WTC11 (cell line): Measurements from ENCODE around the gene TCN2.

Experiments
- CBFB ChIP-seq: sonication (generic); formaldehyde crosslinking; IDR thresholded peaks from 2 replicates; pipeline ENCODE4 v1.8.1; 2022; ENCODE audit warnings: mild to moderate bottlenecking, low read depth, missing genetic modification reagents
- JUN ChIP-seq: sonication (generic); formaldehyde crosslinking; IDR thresholded peaks from 2 replicates; pipeline ENCODE4 v1.8.0; 2023; ENCODE audit warnings: mild to moderate bottlenecking, missing genetic modification reagents
- SP1 ChIP-seq: sonication (generic); formaldehyde crosslinking; conservative IDR thresholded peaks from 2 replicates; pipeline ENCODE4 v1.8.1; 2022; ENCODE audit warnings: missing genetic modification reagents
- TCF7 ChIP-seq: sonication (generic); formaldehyde crosslinking; IDR thresholded peaks from 2 replicates; pipeline ENCODE4 v1.8.0; 2022; ENCODE audit warnings: mild to moderate bottlenecking, low read depth, missing genetic modification reagents, moderate library complexity
- TF ChIP-seq, protein P1 (sequence below): sonication (generic); formaldehyde crosslinking; IDR thresholded peaks from 2 replicates; pipeline ENCODE4 v1.8.0; 2022; ENCODE audit warnings: mild to moderate bottlenecking, missing genetic modification reagents
- TF ChIP-seq, protein P2 (sequence below): fragments of 200-600 bp; IDR thresholded peaks from 2 replicates; pipeline ENCODE4 v1.8.0; 2022; ENCODE audit warnings: antibody characterized with exemption
- TF ChIP-seq, protein P3 (sequence below): sonication (generic); formaldehyde crosslinking; IDR thresholded peaks from 2 replicates; pipeline ENCODE4 v1.8.1; 2022; ENCODE audit warnings: mild to moderate bottlenecking, moderate library complexity, missing genetic modification reagents
- TF ChIP-seq, protein P4 (sequence below): sonication (generic); formaldehyde crosslinking; IDR thresholded peaks from 2 replicates; pipeline ENCODE4 v1.8.1; 2022; ENCODE audit warnings: low read depth, missing genetic modification reagents, borderline replicate concordance

DNA sequence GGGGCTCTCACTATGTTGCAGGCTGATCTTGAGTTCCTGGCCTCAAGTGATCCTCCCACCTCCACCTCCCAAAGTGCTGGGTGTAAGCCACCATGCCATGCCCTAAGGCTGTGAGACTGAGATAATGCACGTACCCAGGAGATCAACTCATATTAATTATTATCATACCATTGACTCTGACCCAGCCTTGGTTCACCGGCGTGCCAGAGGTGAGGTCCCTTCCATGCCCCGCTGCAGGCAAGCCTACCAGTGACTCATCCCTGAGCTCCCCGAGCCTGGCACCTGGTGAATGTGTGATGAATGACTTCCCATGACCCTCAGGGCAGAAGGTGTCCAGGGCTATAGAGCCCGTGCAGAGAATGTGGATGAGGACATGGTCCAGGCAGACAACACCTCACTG lies 44.6 kb upstream of the TCN2 start:
- TF ChIP-seq, protein P1, sequence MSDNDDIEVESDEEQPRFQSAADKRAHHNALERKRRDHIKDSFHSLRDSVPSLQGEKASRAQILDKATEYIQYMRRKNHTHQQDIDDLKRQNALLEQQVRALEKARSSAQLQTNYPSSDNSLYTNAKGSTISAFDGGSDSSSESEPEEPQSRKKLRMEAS = no peak
- TF ChIP-seq, protein P2, sequence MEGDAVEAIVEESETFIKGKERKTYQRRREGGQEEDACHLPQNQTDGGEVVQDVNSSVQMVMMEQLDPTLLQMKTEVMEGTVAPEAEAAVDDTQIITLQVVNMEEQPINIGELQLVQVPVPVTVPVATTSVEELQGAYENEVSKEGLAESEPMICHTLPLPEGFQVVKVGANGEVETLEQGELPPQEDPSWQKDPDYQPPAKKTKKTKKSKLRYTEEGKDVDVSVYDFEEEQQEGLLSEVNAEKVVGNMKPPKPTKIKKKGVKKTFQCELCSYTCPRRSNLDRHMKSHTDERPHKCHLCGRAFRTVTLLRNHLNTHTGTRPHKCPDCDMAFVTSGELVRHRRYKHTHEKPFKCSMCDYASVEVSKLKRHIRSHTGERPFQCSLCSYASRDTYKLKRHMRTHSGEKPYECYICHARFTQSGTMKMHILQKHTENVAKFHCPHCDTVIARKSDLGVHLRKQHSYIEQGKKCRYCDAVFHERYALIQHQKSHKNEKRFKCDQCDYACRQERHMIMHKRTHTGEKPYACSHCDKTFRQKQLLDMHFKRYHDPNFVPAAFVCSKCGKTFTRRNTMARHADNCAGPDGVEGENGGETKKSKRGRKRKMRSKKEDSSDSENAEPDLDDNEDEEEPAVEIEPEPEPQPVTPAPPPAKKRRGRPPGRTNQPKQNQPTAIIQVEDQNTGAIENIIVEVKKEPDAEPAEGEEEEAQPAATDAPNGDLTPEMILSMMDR = no peak
- no peak for TF ChIP-seq TCF7 (CRISPR knock-in tag)
- TF ChIP-seq, protein P3, sequence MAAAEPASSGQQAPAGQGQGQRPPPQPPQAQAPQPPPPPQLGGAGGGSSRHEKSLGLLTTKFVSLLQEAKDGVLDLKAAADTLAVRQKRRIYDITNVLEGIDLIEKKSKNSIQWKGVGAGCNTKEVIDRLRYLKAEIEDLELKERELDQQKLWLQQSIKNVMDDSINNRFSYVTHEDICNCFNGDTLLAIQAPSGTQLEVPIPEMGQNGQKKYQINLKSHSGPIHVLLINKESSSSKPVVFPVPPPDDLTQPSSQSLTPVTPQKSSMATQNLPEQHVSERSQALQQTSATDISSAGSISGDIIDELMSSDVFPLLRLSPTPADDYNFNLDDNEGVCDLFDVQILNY (CRISPR knock-in tag) = no peak
- TF ChIP-seq, protein P4, sequence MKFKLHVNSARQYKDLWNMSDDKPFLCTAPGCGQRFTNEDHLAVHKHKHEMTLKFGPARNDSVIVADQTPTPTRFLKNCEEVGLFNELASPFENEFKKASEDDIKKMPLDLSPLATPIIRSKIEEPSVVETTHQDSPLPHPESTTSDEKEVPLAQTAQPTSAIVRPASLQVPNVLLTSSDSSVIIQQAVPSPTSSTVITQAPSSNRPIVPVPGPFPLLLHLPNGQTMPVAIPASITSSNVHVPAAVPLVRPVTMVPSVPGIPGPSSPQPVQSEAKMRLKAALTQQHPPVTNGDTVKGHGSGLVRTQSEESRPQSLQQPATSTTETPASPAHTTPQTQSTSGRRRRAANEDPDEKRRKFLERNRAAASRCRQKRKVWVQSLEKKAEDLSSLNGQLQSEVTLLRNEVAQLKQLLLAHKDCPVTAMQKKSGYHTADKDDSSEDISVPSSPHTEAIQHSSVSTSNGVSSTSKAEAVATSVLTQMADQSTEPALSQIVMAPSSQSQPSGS = no peak
- no peak for TF ChIP-seq CBFB
- TF ChIP-seq SP1 (CRISPR knock-in tag) = no peak
- TF ChIP-seq JUN (CRISPR knock-in tag) = no peak
